ENCODE measurements around the gene FTCDNL1. TPM values are rescaled to one million over a fixed set of nuclear protein-coding genes. Genes with fewer than 3 reads are reported as not detected.

The FTCDNL1 gene
- total RNA-seq, 1 donor from 2014 or later, result 3.4 TPM

GRCh38 chr2:199830531-199830930, 20.5 kb downstream of the FTCDNL1 start:
- H3K27ac ChIP-seq, result no peak overlapping the region
- no peaks in the 10 kb centered on the region for H3K4me1 ChIP-seq
- H3K9me3 ChIP-seq, result no peaks in the 10 kb centered on the region
- intact Hi-C loops (cut with DNase I), result no loop called here
- no peak overlapping the region for H3K4me3 ChIP-seq
- H3K27me3 ChIP-seq, result no peaks in the 10 kb centered on the region
- TF ChIP-seq, protein P1, sequence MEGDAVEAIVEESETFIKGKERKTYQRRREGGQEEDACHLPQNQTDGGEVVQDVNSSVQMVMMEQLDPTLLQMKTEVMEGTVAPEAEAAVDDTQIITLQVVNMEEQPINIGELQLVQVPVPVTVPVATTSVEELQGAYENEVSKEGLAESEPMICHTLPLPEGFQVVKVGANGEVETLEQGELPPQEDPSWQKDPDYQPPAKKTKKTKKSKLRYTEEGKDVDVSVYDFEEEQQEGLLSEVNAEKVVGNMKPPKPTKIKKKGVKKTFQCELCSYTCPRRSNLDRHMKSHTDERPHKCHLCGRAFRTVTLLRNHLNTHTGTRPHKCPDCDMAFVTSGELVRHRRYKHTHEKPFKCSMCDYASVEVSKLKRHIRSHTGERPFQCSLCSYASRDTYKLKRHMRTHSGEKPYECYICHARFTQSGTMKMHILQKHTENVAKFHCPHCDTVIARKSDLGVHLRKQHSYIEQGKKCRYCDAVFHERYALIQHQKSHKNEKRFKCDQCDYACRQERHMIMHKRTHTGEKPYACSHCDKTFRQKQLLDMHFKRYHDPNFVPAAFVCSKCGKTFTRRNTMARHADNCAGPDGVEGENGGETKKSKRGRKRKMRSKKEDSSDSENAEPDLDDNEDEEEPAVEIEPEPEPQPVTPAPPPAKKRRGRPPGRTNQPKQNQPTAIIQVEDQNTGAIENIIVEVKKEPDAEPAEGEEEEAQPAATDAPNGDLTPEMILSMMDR (IDR thresholded peaks at IDR 0.05), result no peak
- no peaks in the 10 kb centered on the region for H3K36me3 ChIP-seq
- DNase-seq (ENCODE audit: low spot score in 2 of 2), result no peak

DNA sequence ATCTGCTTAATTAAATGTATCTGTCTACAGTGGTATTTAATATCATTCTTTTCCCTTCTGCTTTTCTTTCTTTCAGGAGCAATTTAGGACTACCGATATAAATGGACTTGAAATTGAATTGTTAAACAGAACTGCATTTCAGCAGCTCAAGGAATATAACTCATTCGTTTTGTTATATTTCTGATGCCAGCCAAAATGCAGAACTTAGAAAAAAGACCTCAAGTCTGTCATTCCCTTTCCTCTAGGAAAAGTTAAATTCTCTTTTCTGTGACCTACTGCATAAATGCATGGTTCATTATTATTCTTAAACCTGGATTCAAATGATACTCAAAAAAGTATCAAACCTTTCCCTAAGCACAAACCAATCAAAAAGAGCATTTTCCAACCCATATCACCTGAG, 21.4 kb downstream of the FTCDNL1 start:
- H3K27me3 ChIP-seq, result no peaks in the 10 kb centered on the region
- no peak for DNase-seq (ENCODE audit: low spot score in 2 of 2)
- no peaks in the 10 kb centered on the region for H3K4me1 ChIP-seq
- H3K4me3 ChIP-seq, result no peak overlapping the region
- H3K9me3 ChIP-seq, result no peaks in the 10 kb centered on the region
- intact Hi-C loops (cut with DNase I), result no loop called here
- H3K27ac ChIP-seq, result no peak overlapping the region
- H3K36me3 ChIP-seq, result no peaks in the 10 kb centered on the region
- TF ChIP-seq, protein P1 (IDR thresholded peaks at IDR 0.05), result no peak

DNA sequence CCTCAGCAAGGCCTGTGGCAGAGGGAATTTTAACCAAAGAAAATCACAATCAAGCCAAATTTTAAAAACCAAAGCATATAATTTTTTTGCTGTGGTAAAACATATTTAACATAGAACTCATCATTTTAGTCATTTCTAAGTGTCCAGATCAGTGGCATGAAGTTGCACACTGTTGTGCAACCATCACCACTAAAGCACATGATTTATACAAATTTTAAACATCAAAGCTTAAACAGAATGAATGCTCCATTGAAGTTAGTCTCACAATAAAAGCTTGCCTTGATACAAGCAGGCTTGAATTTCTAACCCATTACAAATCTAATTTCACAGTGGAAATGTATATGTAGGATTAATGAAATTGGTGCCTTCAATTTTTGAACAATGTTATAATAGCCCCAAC, 31.2 kb downstream of the FTCDNL1 start:
- no peaks in the 10 kb centered on the region for H3K4me1 ChIP-seq
- no peak for DNase-seq (ENCODE audit: low spot score in 2 of 2)
- H3K27me3 ChIP-seq, result no peaks in the 10 kb centered on the region
- TF ChIP-seq, protein P1 (IDR thresholded peaks at IDR 0.05), result no peak
- H3K27ac ChIP-seq, result no peak overlapping the region
- no peaks in the 10 kb centered on the region for H3K36me3 ChIP-seq
- intact Hi-C loops (cut with DNase I), result no loop called here
- no peak overlapping the region for H3K4me3 ChIP-seq
- no peaks in the 10 kb centered on the region for H3K9me3 ChIP-seq

GRCh38 chr2:199818754-199819153, 32.2 kb downstream of the FTCDNL1 start:
- Histone ChIP-seq H3K27ac (no peak overlapping the region), H3K4me3 (no peak overlapping the region), H3K36me3 (no peaks in the 10 kb centered on the region), H3K4me1 (no peaks in the 10 kb centered on the region), H3K9me3 (no peaks in the 10 kb centered on the region), H3K27me3 (no peaks in the 10 kb centered on the region)
- DNase-seq (ENCODE audit: low spot score in 2 of 2), result no peak
- TF ChIP-seq, protein P1 (IDR thresholded peaks at IDR 0.05), result no peak
- intact Hi-C loops (cut with DNase I), result no loop called here

- H3K36me3 ChIP-seq, result no peaks in the 10 kb centered on the region
- no peak overlapping the region for H3K27ac ChIP-seq
- H3K4me3 ChIP-seq, result no peak overlapping the region
- no peaks in the 10 kb centered on the region for H3K27me3 ChIP-seq
- DNase-seq (ENCODE audit: low spot score in 2 of 2), result no peak
- H3K9me3 ChIP-seq, result no peaks in the 10 kb centered on the region
- H3K4me1 ChIP-seq, result no peaks in the 10 kb centered on the region
- intact Hi-C loops (cut with DNase I), result no loop called here
- TF ChIP-seq, protein P1 (IDR thresholded peaks at IDR 0.05), result no peak
Measured at GRCh38 chr2:199818026-199818425, 33.0 kb downstream of the FTCDNL1 start.

DNA sequence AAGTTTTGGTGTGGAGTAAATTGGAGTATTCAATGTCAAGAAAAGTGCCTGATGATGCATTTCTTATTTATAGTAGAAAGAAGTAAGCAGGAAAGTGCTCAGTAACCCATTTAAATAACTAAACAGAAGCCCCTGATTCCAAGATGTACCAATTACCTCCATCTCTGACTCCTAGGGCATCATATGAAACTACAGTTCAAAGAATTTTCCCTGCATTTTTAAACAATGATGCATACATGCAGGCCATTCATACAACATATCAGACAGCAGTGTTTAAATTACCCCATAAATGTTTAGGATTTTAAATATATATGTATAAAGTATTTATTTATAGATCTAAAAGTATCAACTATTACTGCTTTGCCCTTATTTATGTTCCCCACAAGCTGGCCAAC, 36.2 kb downstream of the FTCDNL1 start:
- H3K36me3 ChIP-seq, result no peaks in the 10 kb centered on the region
- no peaks in the 10 kb centered on the region for H3K27me3 ChIP-seq
- no peak for DNase-seq (ENCODE audit: low spot score in 2 of 2)
- no peaks in the 10 kb centered on the region for H3K4me1 ChIP-seq
- no peak overlapping the region for H3K4me3 ChIP-seq
- intact Hi-C loops (cut with DNase I), result no loop called here
- no peaks in the 10 kb centered on the region for H3K9me3 ChIP-seq
- TF ChIP-seq, protein P1 (IDR thresholded peaks at IDR 0.05), result no peak
- no peak overlapping the region for H3K27ac ChIP-seq

Measured in ascending aorta (tissue), 2 donors.